CD4-positive, alpha-beta memory T cell (primary cell): ENCODE data around the gene FAM118A. TPM values are rescaled to one million over a fixed set of nuclear protein-coding genes. Genes with fewer than 3 reads are reported as not detected.
A peak's percentile ranks its signal among the peaks of the same experiment; 100 is the strongest.

Experiments
- CTCF ChIA-PET: fragments of 350-600 bp; sonication (Branson Sonifier 250); formaldehyde crosslinking; loops from one replicate; lab custom pipeline; 2021; ENCODE audit warnings: inconsistent platforms; ENCODE audit not compliant: partially characterized antibody; lab: Charles Lee
- POLR2A ChIA-PET: fragments of 350-600 bp; sonication (Branson Sonifier 250); formaldehyde crosslinking; loops from one replicate; lab custom pipeline; 2021; ENCODE audit not compliant: partially characterized antibody; lab: Charles Lee
- DNase-seq, 5 donors: peaks; one replicate each; pipeline versions ENCODE4 v3.0.0 to v3.0.0-alpha.2; 2020 to 2022; ENCODE audit warnings: mixed read lengths in 1 of 5
- H3K27ac ChIP-seq: one replicate; pipeline ENCODE4 v1.7.0; 2013; ENCODE audit warnings: low read depth, low read length
- H3K27me3 ChIP-seq: 2 replicates; pipeline ENCODE4 v1.7.0; 2013; ENCODE audit warnings: mild to moderate bottlenecking, low read length, moderate library complexity; ENCODE audit not compliant: insufficient read depth
- H3K36me3 ChIP-seq: 2 replicates; pipeline ENCODE4 v1.7.0; 2013; ENCODE audit warnings: mild to moderate bottlenecking, low read length, moderate library complexity; ENCODE audit not compliant: insufficient read depth
- H3K4me1 ChIP-seq: 2 replicates; pipeline ENCODE4 v1.7.0; 2013; ENCODE audit warnings: mild to moderate bottlenecking, low read length, moderate library complexity; ENCODE audit not compliant: insufficient read depth
- H3K4me3 ChIP-seq, 2 donors: one replicate each; pipeline ENCODE4 v1.7.0; 2013; ENCODE audit warnings: low read length in 2 of 2, mild to moderate bottlenecking in 1 of 2
- H3K9me3 ChIP-seq, 2 donors: one replicate each; pipeline ENCODE4 v1.7.0; 2013; ENCODE audit warnings: low read length in 2 of 2, control low read depth in 1 of 2; ENCODE audit not compliant: control insufficient read depth in 1 of 2
- H3K27ac Mint-ChIP-seq, 7 donors: one replicate each; pipeline ENCODE4 v1.8.0; 2020 to 2021; ENCODE audit warnings: mixed read lengths in 7 of 7, mild to moderate bottlenecking in 6 of 7, inconsistent platforms in 3 of 7, moderate library complexity in 3 of 7
- H3K27me3 Mint-ChIP-seq, 2 donors: one replicate each; pipeline ENCODE4 v1.8.0; 2020 to 2021; ENCODE audit warnings: mixed read lengths in 2 of 2
- H3K36me3 Mint-ChIP-seq, 2 donors: one replicate each; pipeline ENCODE4 v1.8.0; 2020 to 2021; ENCODE audit warnings: mixed read lengths in 2 of 2, inconsistent platforms in 1 of 2, mild to moderate bottlenecking in 1 of 2
- H3K4me1 Mint-ChIP-seq, 4 donors: one replicate each; pipeline ENCODE4 v1.8.0; 2020 to 2021; ENCODE audit warnings: mixed read lengths in 4 of 4, mild to moderate bottlenecking in 1 of 4
- H3K4me3 Mint-ChIP-seq, 8 donors: one replicate each; pipeline ENCODE4 v1.8.0; 2020 to 2021; ENCODE audit warnings: mixed read lengths in 8 of 8, mild to moderate bottlenecking in 7 of 8, moderate library complexity in 6 of 8, inconsistent platforms in 3 of 8
- H3K9me3 Mint-ChIP-seq, 8 donors: one replicate each; pipeline ENCODE4 v1.8.0; 2020 to 2021; ENCODE audit warnings: mixed read lengths in 8 of 8, mild to moderate bottlenecking in 5 of 8, inconsistent platforms in 3 of 8, moderate library complexity in 1 of 8
- intact Hi-C: fragments of 100-400 bp; cut with micrococcal nuclease; formaldehyde crosslinking; loops from one replicate; pipeline ENCODE4 v1.15.1; 2023
- polyA plus RNA-seq, 2 donors: library from polyadenylated mRNA; unstranded; fragments of 300-500 nt; fragmentation: Illumina TruSeq; gene quantifications; one replicate each; pipeline ENCODE4 v1.2.3, GENCODE V29; 2021
- total RNA-seq, 2 experiments: library from RNA; stranded (reverse); gene quantifications; one replicate each; pipeline ENCODE4 v1.2.3, GENCODE V29; 2021

FAM118A gene
- total and polyA plus RNA-seq, 4 experiments from 2014 or later: 34.5 to 122 (median 85.1) TPM

- peaks cover 60 to 83% of the 10 kb centered on the region in 2 donors for H3K36me3 Mint-ChIP-seq
- no peak overlapping the region for H3K27ac ChIP-seq
- H3K27me3 ChIP-seq: no peaks in the 10 kb centered on the region
- H3K27ac Mint-ChIP-seq: peak overlapping the region in 5 of 7 donors; percentile 27 to 85 (median 41)
- no peaks in the 10 kb centered on the region for H3K27me3 Mint-ChIP-seq
- H3K4me3 ChIP-seq: no peak overlapping the region
- H3K4me1 Mint-ChIP-seq: peaks cover 8 to 18% (median 12%) of the 10 kb centered on the region in 4 donors
- intact Hi-C loops: no loop called here
- DNase-seq: no peak
- no peaks in the 10 kb centered on the region for H3K9me3 ChIP-seq
- ChIA-PET POLR2A (no interaction called here), CTCF (no interaction called here)
- no peaks in the 10 kb centered on the region for H3K9me3 Mint-ChIP-seq
- H3K36me3 ChIP-seq: peaks cover 49% of the 10 kb centered on the region
- no peak overlapping the region for H3K4me3 Mint-ChIP-seq
- peaks cover 9% of the 10 kb centered on the region for H3K4me1 ChIP-seq
Measured at GRCh38 chr22:45337536-45337935, 27.8 kb downstream of the FAM118A start.

- H3K4me1 ChIP-seq: peaks cover 9% of the 10 kb centered on the region
- DNase-seq: no peak
- Mint-ChIP-seq H3K27me3 (no peaks in the 10 kb centered on the region), H3K36me3 (peaks cover 56 to 79% of the 10 kb centered on the region in 2 donors), H3K9me3 (no peaks in the 10 kb centered on the region), H3K4me3 (no peak overlapping the region), H3K4me1 (peaks cover 8 to 18% (median 12%) of the 10 kb centered on the region in 4 donors), H3K27ac (peak overlapping the region in 3 of 7 donors; percentile 5 to 60 (median 42))
- H3K4me3 ChIP-seq: no peak overlapping the region
- no peaks in the 10 kb centered on the region for H3K9me3 ChIP-seq
- no peak overlapping the region for H3K27ac ChIP-seq
- no peaks in the 10 kb centered on the region for H3K27me3 ChIP-seq
- ChIA-PET POLR2A (no interaction called here), CTCF (no interaction called here)
- intact Hi-C loops: no loop called here
- peaks cover 52% of the 10 kb centered on the region for H3K36me3 ChIP-seq
Measured at GRCh38 chr22:45338795-45339194, 29.1 kb downstream of the FAM118A start.

GRCh38 chr22:45340323-45340722 is 30.6 kb downstream of the FAM118A start:
- ChIA-PET POLR2A (interaction anchor here (0.6 to 2.0 kb wide), 2 partner anchors 21 to 23 kb away, joined by 3 to 8 read pairs; no protein-coding TSS in a partner anchor), CTCF (interaction anchor here (1.1 kb wide), 1 partner anchor 73 kb away, joined by 3 read pairs; no protein-coding TSS in a partner anchor)
- Mint-ChIP-seq H3K4me1 (peaks cover 6 to 13% (median 8%) of the 10 kb centered on the region in 4 donors), H3K27ac (peak overlapping the region in 4 of 7 donors; percentile 7 to 72 (median 47)), H3K4me3 (peak overlapping the region in 1 of 8 donors; percentile 58), H3K9me3 (no peaks in the 10 kb centered on the region), H3K36me3 (peaks cover 54 to 75% of the 10 kb centered on the region in 2 donors), H3K27me3 (no peaks in the 10 kb centered on the region)
- Histone ChIP-seq H3K4me3 (no peak overlapping the region), H3K4me1 (peaks cover 9% of the 10 kb centered on the region), H3K27me3 (no peaks in the 10 kb centered on the region), H3K36me3 (peaks cover 50% of the 10 kb centered on the region), H3K9me3 (no peaks in the 10 kb centered on the region), H3K27ac (no peak overlapping the region)
- DNase-seq: no peak
- intact Hi-C loops: no loop called here

GRCh38 chr22:45341498-45341897 is 31.8 kb downstream of the FAM118A start:
- peak overlapping the region; percentile 57 to 88 (median 80) for H3K27ac Mint-ChIP-seq
- H3K4me3 ChIP-seq: no peak overlapping the region
- CTCF ChIA-PET: interaction anchor here (1.1 kb wide), 1 partner anchor 74 kb away, joined by 3 read pairs; no protein-coding TSS in a partner anchor
- POLR2A ChIA-PET: interaction anchor here (2.0 kb wide), 1 partner anchor 24 kb away, joined by 8 read pairs; no protein-coding TSS in a partner anchor
- H3K4me1 ChIP-seq: peaks cover 9% of the 10 kb centered on the region
- peaks cover 41% of the 10 kb centered on the region for H3K36me3 ChIP-seq
- no peaks in the 10 kb centered on the region for H3K27me3 Mint-ChIP-seq
- no peak overlapping the region for H3K27ac ChIP-seq
- no peaks in the 10 kb centered on the region for H3K9me3 ChIP-seq
- peak; percentile 50 to 59 (median 53) for DNase-seq
- peak overlapping the region in 3 of 8 donors; percentile 27 to 58 (median 49) for H3K4me3 Mint-ChIP-seq
- intact Hi-C loops: no loop called here
- no peaks in the 10 kb centered on the region for H3K9me3 Mint-ChIP-seq
- H3K4me1 Mint-ChIP-seq: peaks cover 6 to 13% (median 8%) of the 10 kb centered on the region in 4 donors
- H3K27me3 ChIP-seq: no peaks in the 10 kb centered on the region
- H3K36me3 Mint-ChIP-seq: peaks cover 53 to 71% of the 10 kb centered on the region in 2 donors

- Mint-ChIP-seq H3K36me3 (peaks cover 42 to 57% of the 10 kb centered on the region in 2 donors), H3K27ac (peak overlapping the region in 1 of 7 donors; percentile 30), H3K27me3 (no peaks in the 10 kb centered on the region), H3K9me3 (no peaks in the 10 kb centered on the region), H3K4me1 (peaks cover 8 to 13% (median 9%) of the 10 kb centered on the region in 4 donors), H3K4me3 (no peak overlapping the region)
- H3K27ac ChIP-seq: no peak overlapping the region
- no peak for DNase-seq
- intact Hi-C loops: no loop called here
- H3K9me3 ChIP-seq: no peaks in the 10 kb centered on the region
- ChIA-PET POLR2A (no interaction called here), CTCF (no interaction called here)
- no peaks in the 10 kb centered on the region for H3K27me3 ChIP-seq
- peaks cover 27% of the 10 kb centered on the region for H3K36me3 ChIP-seq
- H3K4me1 ChIP-seq: peaks cover 9% of the 10 kb centered on the region
- no peak overlapping the region for H3K4me3 ChIP-seq
Measured at GRCh38 chr22:45343143-45343542, 33.4 kb downstream of the FAM118A start.

GRCh38 chr22:45344334-45344733 is 34.6 kb downstream of the FAM118A start:
- Mint-ChIP-seq H3K9me3 (no peaks in the 10 kb centered on the region), H3K27ac (peak overlapping the region in 3 of 7 donors; percentile 15 to 39 (median 32)), H3K4me1 (peaks cover 8 to 13% (median 9%) of the 10 kb centered on the region in 4 donors), H3K4me3 (no peak overlapping the region), H3K27me3 (no peaks in the 10 kb centered on the region), H3K36me3 (peaks cover 36 to 50% of the 10 kb centered on the region in 2 donors)
- Histone ChIP-seq H3K27me3 (no peaks in the 10 kb centered on the region), H3K4me3 (no peak overlapping the region), H3K36me3 (peaks cover 27% of the 10 kb centered on the region), H3K9me3 (no peaks in the 10 kb centered on the region), H3K4me1 (peaks cover 9% of the 10 kb centered on the region), H3K27ac (no peak overlapping the region)
- no peak for DNase-seq
- POLR2A ChIA-PET: no interaction called here
- intact Hi-C loops: no loop called here
- CTCF ChIA-PET: no interaction called here

GRCh38 chr22:45349916-45350315 is 40.2 kb downstream of the FAM118A start:
- no peak overlapping the region for H3K4me3 ChIP-seq
- ChIA-PET CTCF (no interaction called here), POLR2A (no interaction called here)
- H3K4me3 Mint-ChIP-seq: no peak overlapping the region
- peaks cover 0 to 9% (median 3%) of the 10 kb centered on the region in 4 donors for H3K4me1 Mint-ChIP-seq
- H3K27me3 Mint-ChIP-seq: no peaks in the 10 kb centered on the region
- H3K9me3 Mint-ChIP-seq: no peaks in the 10 kb centered on the region
- H3K9me3 ChIP-seq: no peaks in the 10 kb centered on the region
- peaks cover 10 to 14% of the 10 kb centered on the region in 2 donors for H3K36me3 Mint-ChIP-seq
- intact Hi-C loops: no loop called here
- peaks cover 1% of the 10 kb centered on the region for H3K36me3 ChIP-seq
- no peak for DNase-seq
- H3K4me1 ChIP-seq: no peaks in the 10 kb centered on the region
- H3K27me3 ChIP-seq: no peaks in the 10 kb centered on the region
- no peak overlapping the region for H3K27ac ChIP-seq
- H3K27ac Mint-ChIP-seq: no peak overlapping the region
